Left lung (tissue), 10 donors: ENCODE measurements around the gene ATP5F1B. TPM values are rescaled to one million over a fixed set of nuclear protein-coding genes. Genes with fewer than 3 reads are reported as not detected.
A peak's percentile ranks its signal among the peaks of the same experiment; 100 is the strongest.

Experiments used
- ATAC-seq: fragments of 200-7000 bp; cut with Tn5 transposase; one replicate; pipeline ENCODE4 v1.9.1; 2020; ENCODE audit warnings: moderate library complexity
- DNase-seq, 4 donors: peaks; one replicate each; pipeline ENCODE4 v3.0.0-alpha.2; 2013 to 2020
- H3K27ac ChIP-seq, 2 donors: fragments of 200-600 bp; sonication (generic) in 1 of 2; one replicate each; pipeline versions ENCODE4 v1.5.0 to v1.8.0; 2020 to 2021
- H3K27me3 ChIP-seq, 2 donors: fragments of 200-600 bp; sonication (generic) in 1 of 2; one replicate each; pipeline versions ENCODE4 v1.5.0 to v1.8.0; 2020 to 2021
- H3K36me3 ChIP-seq, 2 donors: fragments of 200-600 bp; sonication (generic) in 1 of 2; one replicate each; pipeline versions ENCODE4 v1.5.0 to v1.8.0; 2020 to 2021
- H3K4me1 ChIP-seq, 2 donors: fragments of 200-600 bp; one replicate each; pipeline ENCODE4 v1.8.0; 2021
- H3K4me3 ChIP-seq, 2 donors: fragments of 200-600 bp; sonication (generic) in 1 of 2; one replicate each; pipeline versions ENCODE4 v1.5.0 to v1.8.0; 2020 to 2021; ENCODE audit warnings: mild to moderate bottlenecking in 1 of 2
- H3K9me3 ChIP-seq, 2 donors: fragments of 200-600 bp; sonication (generic) in 1 of 2; one replicate each; pipeline versions ENCODE4 v1.5.0 to v1.8.0; 2020 to 2021
- intact Hi-C, 2 donors: fragments of 100-400 bp; cut with DNase I; formaldehyde crosslinking; loops; one replicate each; pipeline versions ENCODE4 v1.11.2 to v1.14.2; 2022
- polyA plus RNA-seq, 6 donors: library from polyadenylated mRNA; unstranded; fragments of 120-200 nt; gene quantifications; one replicate each; pipeline ENCODE4 v1.2.1, GENCODE V29; 2013; ENCODE audit not compliant: insufficient read length in 6 of 6
- total RNA-seq, 2 donors: library from RNA; stranded (reverse); fragmentation: NEBNext Ultra II Directional; extraction: Animal tissue kit (Norgen Biotek cat#: 25700); gene quantifications; one replicate each; pipeline ENCODE4 v1.2.1, GENCODE V29; 2021
- TF ChIP-seq, protein P1 (sequence below), 2 donors: fragments of 200-600 bp; sonication (generic) in 1 of 2; IDR thresholded peaks; one replicate each; pipeline versions ENCODE4 v1.5.0 to v1.8.0; 2021; ENCODE audit warnings: antibody characterized with exemption in 2 of 2
- donor health status: DM: no; HTN: yes; CAD: no.
- donor health status: DM: no; HTN: no; CAD: no.

Gene ATP5F1B
- total and polyA plus RNA-seq, 8 donors: 433 to 661 (median 593) TPM

DNA sequence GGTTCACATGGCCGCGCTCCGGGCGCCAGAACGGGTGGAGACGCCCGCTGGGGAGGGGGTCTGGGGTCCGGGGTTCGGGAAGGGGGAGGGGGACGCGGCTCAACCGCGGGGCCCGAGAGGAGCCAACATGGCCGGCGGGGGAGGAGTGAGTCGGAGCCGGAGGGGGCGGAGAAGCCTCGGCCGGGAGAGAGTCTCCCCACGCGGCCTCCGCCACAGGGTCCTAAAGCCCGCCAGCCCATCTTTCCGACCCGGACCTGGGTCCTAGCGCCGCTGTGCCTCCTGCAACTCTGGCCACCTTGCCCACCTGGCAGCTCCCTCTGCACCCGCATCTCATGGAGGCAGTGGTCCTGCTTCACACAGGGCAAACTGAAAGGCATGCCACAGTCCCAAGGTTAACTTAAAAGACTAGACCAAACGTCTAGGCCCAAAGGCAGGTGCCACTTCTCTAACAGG lies 15.6 kb downstream of the ATP5F1B start, which contains the start of gene BAZ2A:
BAZ2A (minus strand) TSS at position 147 of the 453 bp plus-strand sequence. CDS start 12,796 bp downstream, outside the sequence.
- peak; percentile 84 for ATAC-seq
- Histone ChIP-seq H3K4me1 (peaks cover 30 to 72% of the 10 kb centered on the region in 2 donors), H3K27ac (peak within 1 kb of the TSS; percentile 88 to 90), H3K36me3 (peaks cover 0 to 7% of the 10 kb centered on the region in 2 donors), H3K4me3 (peak within 1 kb of the TSS; percentile 99 to 100), H3K27me3 (no peaks in the 10 kb centered on the region), H3K9me3 (no peaks in the 10 kb centered on the region)
- intact Hi-C loops: no loop called here
- DNase-seq: peak in 3 of 4 donors; percentile 91 to 98 (median 92)
- TF ChIP-seq, protein P1, sequence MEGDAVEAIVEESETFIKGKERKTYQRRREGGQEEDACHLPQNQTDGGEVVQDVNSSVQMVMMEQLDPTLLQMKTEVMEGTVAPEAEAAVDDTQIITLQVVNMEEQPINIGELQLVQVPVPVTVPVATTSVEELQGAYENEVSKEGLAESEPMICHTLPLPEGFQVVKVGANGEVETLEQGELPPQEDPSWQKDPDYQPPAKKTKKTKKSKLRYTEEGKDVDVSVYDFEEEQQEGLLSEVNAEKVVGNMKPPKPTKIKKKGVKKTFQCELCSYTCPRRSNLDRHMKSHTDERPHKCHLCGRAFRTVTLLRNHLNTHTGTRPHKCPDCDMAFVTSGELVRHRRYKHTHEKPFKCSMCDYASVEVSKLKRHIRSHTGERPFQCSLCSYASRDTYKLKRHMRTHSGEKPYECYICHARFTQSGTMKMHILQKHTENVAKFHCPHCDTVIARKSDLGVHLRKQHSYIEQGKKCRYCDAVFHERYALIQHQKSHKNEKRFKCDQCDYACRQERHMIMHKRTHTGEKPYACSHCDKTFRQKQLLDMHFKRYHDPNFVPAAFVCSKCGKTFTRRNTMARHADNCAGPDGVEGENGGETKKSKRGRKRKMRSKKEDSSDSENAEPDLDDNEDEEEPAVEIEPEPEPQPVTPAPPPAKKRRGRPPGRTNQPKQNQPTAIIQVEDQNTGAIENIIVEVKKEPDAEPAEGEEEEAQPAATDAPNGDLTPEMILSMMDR (IDR thresholded peaks at IDR 0.05): no peak

DNA sequence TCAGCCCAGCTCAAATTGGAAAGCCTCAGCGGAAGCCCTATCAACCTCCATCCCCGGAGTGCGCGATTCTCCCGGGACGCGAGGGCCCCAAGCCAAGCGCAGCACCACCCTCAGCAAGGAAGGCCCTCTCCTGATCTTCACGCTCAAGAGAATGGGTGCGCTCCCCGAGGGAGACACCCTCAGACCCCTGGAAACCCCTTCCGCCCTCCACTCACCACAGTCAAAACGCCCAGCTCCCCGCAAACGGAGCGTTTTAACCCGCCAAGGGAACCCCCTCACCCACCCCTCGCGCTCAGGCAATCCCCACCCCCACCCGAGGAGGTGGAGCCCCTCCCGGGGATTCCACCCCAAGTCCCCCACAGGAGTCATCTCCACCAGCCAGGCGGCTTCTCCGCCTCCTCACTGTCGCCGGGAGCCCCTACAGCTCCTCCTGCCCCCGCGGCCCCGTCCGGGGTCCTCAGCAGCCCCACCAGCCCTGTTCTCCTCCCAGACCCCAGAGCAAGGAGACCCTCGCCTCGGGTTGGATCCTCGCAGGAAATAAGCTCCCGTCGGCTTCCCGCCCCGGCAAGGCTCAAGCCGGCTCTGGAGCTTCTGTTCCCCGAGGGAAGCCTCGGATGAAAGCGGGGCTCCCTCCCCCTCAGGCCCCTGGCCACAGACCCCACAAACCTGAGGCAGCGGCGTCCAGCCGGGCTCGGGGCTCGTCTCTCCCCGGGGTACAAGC lies 16.2 kb downstream of the ATP5F1B start:
- intact Hi-C loops: no loop called here
- peak in 2 of 4 donors; percentile 29 to 82 for DNase-seq
- no peaks in the 10 kb centered on the region for H3K27me3 ChIP-seq
- peak; percentile 45 for ATAC-seq
- H3K9me3 ChIP-seq: no peaks in the 10 kb centered on the region
- H3K27ac ChIP-seq: peak overlapping the region; percentile 88 to 90
- H3K36me3 ChIP-seq: peaks cover 0 to 7% of the 10 kb centered on the region in 2 donors
- H3K4me3 ChIP-seq: peak overlapping the region; percentile 99 to 100
- H3K4me1 ChIP-seq: peaks cover 30 to 77% of the 10 kb centered on the region in 2 donors
- TF ChIP-seq, protein P1 (IDR thresholded peaks at IDR 0.05): no peak

GRCh38 chr12:56628671-56629458 lies 16.9 kb downstream of the ATP5F1B start:
- Histone ChIP-seq H3K27ac (peak overlapping the region; percentile 88 to 90), H3K36me3 (peaks cover 0 to 7% of the 10 kb centered on the region in 2 donors), H3K4me3 (peak overlapping the region; percentile 99 to 100), H3K9me3 (no peaks in the 10 kb centered on the region), H3K27me3 (no peaks in the 10 kb centered on the region), H3K4me1 (peaks cover 27 to 78% of the 10 kb centered on the region in 2 donors)
- intact Hi-C loops: no loop called here
- ATAC-seq (peak; percentile 16), DNase-seq (peak in 3 of 4 donors; percentile 60 to 88 (median 78))
- TF ChIP-seq, protein P1 (IDR thresholded peaks at IDR 0.05): no peak

DNA sequence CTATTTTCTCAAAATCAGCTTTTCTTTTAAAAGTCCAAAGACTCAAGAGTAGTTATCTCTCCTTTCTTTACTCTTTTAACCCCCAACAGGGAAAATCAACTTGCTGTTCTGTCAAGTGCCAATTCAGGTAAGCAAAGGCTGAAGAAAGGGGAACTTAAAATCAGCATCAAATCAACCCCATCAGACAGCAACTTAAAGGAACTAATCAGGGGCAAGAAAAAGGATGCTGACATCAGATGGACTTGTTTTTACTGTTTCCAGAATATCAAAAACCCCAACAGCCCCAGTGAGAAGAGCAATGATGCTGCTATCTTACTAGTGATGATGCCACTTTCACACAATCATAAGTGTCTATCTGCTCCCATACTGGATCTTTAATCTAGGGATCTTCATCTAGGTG lies 19.1 kb downstream of the ATP5F1B start:
- Histone ChIP-seq H3K9me3 (no peaks in the 10 kb centered on the region), H3K4me1 (peaks cover 5 to 78% of the 10 kb centered on the region in 2 donors), H3K4me3 (no peak overlapping the region), H3K27ac (no peak overlapping the region), H3K36me3 (peaks cover 0 to 19% of the 10 kb centered on the region in 2 donors), H3K27me3 (no peaks in the 10 kb centered on the region)
- ATAC-seq: no peak
- DNase-seq: no peak
- TF ChIP-seq, protein P1 (IDR thresholded peaks at IDR 0.05): no peak
- intact Hi-C loops: no loop called here

GRCh38 chr12:56622535-56622934 lies 23.2 kb downstream of the ATP5F1B start:
- no peak overlapping the region for H3K4me3 ChIP-seq
- H3K27ac ChIP-seq: no peak overlapping the region
- intact Hi-C loops: no loop called here
- ATAC-seq (no peak), DNase-seq (no peak)
- H3K27me3 ChIP-seq: no peaks in the 10 kb centered on the region
- H3K4me1 ChIP-seq: peaks cover 0 to 58% of the 10 kb centered on the region in 2 donors
- H3K36me3 ChIP-seq: peaks cover 0 to 54% of the 10 kb centered on the region in 2 donors
- no peaks in the 10 kb centered on the region for H3K9me3 ChIP-seq
- TF ChIP-seq, protein P1 (IDR thresholded peaks at IDR 0.05): no peak
